ENCODE data around the gene BTBD16.

The BTBD16 gene

DNA sequence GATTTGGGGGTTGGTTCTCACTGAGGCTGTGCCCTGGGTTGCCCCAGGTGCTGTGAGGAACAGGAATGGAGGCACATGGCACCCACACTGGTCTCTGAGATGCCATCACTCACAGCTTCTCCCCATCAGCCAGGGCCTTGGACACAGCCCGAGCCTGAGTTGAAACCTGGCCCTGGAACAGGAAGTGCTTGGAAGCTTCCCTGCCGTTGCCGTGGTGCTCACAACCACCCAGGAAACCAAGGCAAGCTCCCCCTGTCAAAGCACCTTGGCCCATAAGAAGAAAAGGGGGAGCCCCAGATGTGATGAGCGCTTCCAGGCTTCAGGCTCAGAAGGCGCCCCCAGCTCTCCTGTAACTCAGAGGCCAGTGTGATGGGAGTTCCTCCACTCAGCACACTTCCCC, at the start of gene BTBD16:
Gene BTBD16, plus strand, starts transcription at position 221 of the 400 bp plus-strand sequence. CDS start 3,786 bp downstream, outside the sequence.
- DNase-seq, result no peak

DNA sequence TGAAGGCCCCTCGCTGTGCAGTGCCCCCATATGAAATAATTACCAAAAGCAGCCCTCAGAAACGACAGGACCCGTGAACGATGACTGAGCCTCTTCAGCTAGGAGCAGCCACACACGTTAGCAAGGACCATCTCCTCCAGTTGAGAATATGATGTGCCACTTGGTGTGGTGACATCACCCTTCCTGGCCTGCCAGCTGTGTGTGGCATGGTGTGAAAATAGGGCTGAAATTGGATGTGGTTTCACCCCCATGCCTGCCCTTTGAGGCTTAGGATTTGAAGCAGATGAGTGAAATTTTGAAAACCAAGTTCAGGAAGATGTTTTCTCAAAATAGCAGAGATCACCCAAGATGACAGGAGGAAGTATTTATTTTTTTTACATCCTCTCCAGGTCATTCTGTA, 49.1 kb upstream of the BTBD16 start:
- no peak for DNase-seq

DNA sequence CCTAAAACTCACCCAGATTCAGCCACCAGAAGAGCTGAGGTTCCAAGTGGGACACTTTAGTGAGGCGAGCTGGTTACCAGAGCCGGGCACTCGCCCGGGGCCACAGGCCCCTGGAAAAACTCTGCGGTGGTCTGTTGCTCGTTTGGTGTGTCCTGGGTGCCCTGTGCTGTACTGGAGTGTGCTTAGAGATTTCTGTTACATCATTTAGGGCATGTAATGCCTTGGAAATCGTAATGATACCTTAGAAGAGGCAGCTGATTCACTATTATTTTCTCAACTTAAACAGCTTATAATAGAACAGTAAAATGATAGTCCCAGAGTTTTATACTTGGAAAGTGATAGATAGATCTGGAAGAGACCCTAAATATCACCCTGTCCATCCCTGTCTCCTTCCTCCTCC, 48.5 kb upstream of the BTBD16 start:
- DNase-seq, result no peak

DNA sequence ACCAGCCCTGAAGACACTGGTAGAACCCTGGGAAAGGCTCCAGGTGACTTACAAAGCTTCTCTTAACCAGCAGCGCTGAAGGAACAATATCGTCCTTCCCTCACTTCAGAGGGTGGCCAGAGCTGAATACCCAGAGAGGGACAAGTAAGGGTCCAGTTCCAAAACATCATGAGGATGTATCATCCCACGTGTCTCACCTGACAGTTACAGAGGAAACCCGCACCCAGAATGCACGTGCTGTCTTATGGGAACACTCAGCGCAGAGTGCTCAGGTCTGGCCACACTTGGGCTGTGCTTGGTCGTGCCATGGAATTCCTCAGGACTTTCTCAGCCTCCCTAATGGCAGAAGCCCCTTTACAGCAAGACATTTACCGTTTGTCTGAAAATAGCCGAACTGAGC, 46.9 kb upstream of the BTBD16 start:
- DNase-seq, result no peak

DNA sequence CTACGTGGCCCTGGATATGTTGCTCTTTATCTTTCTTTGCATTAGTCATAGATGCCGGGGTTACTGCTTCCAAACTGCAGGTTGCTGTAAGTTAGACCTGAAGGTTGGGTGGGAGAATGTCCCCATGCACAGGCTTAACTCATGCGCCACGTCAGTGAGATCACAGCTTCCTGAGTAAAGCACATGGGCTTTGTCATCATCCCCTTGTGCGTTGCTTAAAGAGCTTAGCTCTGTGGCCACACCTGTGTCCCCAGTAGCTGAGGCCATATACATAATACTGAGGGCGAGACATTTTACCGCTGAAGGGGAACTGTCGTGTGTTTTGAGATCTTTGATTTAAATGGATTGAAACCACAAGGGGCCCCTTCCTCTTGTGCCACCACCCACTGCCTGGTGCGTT, 45.8 kb upstream of the BTBD16 start:
- DNase-seq, result no peak

DNA sequence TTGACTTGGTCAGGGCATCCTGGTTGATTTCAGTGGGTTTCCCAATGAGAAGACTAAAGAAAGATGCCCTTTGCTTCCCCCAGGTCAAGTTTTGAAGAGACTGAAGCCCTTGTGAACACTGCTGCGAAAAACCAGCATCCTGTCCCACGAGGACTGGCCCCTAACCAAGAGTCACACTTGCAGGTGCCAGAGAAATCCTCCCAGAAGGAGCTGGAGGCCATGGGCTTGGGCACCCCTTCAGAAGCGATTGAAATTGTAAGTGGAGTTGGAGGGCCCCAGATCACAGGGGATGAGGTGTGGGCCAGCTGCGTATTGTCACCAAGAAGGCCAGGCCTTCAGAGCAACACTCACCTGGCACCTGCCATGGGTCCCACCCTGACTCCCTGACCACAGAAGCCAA, 43.3 kb upstream of the BTBD16 start:
- no peak for DNase-seq

DNA sequence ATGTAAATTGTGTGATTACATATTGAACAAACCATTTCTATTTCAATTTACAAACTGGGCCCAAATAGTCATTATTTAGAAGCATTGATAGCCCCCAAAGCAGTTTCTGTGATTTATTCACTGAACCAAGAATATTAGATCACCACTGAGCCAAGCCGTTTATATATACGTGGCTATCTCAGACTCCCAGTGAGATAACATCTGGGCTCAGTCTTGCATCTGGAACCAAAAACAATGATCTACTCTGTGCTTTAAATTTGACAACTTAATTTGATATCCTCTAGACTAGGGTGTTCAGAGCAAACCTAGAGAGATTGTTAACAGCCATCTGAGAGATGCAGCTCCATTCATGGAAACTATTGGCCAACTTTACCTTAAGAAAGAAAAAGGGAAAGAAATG, 41.4 kb upstream of the BTBD16 start:
- DNase-seq, result no peak

DNA sequence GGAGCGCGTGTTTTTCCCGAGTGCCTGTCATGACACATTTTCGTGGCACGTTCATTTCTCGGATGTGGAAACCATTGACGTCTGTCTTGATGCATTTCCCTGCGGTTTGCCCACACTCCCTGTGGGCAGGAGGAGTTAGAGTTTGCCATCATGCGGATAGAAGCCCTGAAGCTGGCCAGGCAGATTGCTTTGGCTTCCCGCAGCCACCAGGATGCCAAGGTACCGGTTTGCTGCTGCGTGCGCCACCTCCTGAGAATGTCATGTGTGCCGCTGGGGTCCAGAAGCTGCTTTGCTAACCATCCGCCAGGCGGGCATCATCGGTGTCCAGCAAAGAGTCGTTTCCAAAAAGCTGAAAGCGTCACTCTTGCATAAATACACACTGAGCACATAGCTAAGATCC, 40.9 kb upstream of the BTBD16 start:
- DNase-seq, result no peak

DNA sequence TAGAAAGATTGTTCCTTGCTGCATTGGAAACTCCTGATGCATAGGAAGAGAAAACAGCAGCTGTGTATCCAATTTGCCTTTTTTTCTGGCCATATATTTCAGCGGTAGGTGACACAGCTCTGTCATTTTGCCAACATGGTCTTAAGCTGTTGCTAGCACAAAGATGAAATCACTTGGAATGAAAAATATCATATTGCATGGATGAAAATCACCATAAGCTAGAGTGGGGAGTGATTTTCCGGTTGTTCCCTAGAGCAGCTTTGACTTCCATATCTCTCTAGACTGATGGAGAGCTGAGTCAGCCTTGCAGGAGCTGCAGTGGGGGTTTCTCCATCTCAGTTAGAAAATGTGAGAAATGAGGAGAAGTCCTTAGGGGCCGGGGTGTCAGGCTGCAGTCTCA, 38.3 kb upstream of the BTBD16 start:
- no peak for DNase-seq

DNA sequence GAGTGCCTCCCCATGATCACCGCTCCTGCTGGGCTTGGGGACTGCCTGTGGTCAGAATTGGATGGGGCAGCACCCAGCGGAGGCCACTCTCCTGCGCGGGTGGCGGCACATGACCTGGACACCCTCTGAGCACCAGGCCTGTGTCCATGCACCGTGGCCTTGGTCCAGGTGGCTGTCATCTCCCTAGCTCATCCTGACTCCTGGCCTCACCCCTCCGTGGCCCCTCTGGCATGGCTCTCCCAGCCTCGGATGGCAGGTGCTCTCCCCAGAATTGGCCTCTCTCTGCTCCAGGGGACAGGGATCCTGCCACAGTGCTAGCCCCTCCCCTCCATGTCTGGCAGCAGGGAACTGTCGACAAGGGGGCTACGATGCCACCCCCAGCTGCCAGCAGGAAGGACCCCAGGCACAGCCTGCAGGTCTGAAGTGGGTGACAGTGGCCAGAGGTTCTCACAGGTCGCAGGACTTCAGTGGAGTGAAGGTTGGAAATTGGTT, 37.2 kb upstream of the BTBD16 start:
- no peak for DNase-seq

DNA sequence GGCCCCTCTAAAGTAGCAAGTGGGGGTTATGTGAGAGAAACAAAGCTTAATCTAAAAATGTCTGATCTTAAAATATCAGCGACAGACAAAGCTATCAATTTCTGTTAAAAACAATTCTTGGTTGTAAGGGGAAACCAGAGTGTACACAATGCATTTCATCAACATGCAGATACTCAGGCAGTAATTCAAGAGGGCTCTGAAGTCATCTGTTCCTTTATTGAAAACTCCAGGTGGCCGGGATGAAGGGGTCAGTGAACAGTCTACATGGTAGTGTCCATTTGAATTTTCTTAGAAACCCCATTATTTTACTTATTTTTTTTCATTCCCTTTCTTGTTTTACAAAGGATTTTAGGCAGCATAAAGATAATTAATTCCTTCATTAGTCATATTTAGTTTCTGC, 36.7 kb upstream of the BTBD16 start:
- no peak for DNase-seq

DNA sequence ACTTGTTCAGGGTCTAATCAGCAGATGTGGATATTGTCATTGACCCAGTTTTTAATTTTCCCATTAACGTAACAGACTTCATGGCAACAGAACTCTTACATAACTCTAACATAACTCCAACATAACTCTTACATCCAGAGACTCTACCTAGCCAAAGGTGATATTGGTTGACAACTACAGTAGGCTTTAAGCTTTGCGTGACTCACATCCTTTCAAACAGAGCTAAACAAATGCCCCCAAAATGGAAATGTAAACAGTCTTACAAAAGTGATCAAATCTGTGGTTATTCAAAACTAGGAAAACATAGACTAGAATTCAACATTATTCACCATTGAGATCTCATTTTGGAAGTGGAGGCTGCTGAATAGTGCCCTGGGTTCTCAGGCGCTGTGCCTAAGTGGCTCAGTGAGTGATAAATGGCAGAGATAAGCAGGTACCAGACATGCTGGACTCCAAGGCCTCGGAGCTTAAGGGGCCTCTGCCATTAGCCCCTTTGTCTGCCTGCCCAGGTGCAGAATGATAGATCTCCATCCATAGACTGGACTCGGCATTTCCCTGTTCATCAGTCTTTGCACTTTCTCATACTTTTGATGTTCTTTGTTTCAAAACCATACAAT, 34.3 kb upstream of the BTBD16 start:
- DNase-seq, result no peak

DNA sequence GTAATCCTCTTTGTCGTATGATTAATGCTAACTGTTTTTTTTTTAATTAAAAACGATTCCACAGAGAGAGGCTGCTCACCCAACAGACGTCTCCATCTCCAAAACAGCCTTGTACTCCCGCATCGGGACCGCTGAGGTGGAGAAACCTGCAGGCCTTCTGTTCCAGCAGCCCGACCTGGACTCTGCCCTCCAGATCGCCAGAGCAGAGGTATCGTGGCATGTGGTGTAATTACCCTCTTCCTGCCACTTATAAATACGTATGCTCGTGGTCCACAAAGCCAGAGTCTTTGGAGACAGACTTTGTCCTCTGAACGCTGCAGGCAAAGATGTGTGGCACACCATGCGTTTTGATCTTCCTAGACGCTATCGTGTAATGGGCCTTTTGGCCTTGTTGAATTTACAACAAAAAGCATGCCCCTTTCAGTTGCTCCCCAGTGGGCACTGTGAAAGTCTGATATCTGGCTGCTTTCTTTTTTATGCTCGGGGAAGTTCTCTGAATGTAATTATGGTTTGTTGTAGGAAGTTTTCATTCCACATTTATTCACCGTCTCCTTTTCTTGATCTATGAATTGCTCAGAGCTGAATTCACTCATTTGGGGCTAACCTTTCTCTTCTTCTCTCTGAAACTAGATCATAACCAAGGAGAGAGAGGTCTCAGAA, 33.6 kb upstream of the BTBD16 start:
- no peak for DNase-seq

DNA sequence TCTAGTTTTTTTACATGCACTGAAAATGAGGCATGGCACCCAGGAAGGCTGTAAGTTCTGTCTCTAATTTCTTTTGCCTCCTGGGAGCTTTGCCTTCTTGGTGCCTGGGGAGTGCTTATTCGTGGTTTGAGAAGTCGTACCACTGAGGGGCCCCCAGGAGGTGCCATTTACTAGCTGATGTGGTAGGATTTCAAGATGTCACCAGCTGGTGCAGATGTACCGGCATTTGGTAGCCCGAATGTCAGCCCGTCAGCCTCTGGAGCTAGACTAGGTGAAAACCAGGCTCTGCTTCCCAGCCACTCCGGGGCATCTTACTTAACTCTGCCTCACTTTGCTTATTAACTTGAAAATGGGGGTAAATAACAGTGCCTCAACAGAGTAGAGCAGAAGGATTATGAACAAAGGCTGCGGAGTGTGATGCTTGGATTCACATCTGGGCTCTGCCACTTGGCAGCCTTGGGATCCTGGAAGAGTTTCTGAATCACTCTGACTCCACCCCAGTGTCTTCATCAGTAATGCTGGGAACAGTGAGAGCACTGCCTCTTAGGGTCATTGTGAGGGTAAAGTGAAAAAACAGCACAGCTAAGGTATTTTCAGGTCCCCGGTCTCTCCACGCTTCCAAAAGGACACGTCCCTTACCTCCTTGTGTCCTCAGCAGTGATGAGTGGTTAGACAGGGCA, 31.4 kb upstream of the BTBD16 start:
- DNase-seq, result no peak

DNA sequence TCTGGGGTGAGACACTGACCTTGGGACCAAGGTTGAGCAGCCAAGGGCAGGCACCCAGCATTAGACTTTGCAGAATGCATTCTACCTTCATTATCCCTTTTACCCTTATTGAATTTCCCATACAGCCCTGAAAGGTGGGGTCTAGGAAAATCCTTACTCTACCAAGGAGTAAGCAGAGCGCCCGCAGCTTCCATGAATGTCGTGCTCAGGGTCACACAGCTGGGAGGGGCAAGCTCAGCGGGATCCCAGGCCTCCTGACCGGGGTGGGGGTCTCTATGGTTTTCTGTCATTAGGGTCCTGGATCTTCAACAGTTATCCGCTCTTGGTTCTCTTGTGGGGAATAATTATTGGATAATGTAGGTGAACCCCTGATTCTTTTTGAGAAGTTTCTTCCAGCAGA, 30.7 kb upstream of the BTBD16 start:
- no peak for DNase-seq

DNA sequence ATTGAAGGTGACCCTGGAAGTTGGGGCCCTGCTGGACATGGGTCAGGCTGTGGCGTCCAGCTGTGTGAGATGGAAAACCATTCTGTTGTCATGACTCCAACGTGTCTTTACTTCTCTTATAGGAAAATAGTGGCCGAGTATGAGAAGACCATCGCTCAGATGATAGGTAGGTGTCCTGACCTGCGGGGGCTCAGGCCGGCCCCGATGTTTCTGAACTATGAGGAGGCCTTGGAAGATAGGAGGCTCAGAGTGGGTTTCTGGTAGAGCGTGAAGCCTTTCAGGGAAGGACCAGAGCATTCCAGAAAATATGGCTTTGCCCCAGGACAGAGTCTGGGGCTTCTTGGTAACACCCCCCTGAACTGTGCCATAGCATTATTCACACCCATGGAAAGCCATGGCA, 29.3 kb upstream of the BTBD16 start:
- DNase-seq, result no peak

DNA sequence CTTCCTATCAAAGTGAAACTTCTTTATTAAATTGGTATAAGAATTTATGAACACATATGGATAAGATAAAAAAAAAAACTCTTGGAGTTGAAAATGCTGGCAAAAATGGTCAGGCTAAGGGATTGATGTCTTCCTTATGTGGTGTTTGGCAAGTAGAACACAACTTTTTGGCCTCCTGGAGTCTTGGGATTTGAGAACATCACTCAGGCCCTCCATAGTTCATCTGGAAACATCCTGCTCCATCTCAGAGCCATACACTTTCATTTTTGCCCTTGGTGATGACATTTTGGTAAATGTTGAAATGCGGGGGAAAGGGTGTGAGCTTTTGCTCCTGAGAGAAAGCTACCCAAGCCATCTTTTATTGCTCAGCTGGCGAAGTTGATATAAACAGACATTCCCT, 27.5 kb upstream of the BTBD16 start:
- no peak for DNase-seq

DNA sequence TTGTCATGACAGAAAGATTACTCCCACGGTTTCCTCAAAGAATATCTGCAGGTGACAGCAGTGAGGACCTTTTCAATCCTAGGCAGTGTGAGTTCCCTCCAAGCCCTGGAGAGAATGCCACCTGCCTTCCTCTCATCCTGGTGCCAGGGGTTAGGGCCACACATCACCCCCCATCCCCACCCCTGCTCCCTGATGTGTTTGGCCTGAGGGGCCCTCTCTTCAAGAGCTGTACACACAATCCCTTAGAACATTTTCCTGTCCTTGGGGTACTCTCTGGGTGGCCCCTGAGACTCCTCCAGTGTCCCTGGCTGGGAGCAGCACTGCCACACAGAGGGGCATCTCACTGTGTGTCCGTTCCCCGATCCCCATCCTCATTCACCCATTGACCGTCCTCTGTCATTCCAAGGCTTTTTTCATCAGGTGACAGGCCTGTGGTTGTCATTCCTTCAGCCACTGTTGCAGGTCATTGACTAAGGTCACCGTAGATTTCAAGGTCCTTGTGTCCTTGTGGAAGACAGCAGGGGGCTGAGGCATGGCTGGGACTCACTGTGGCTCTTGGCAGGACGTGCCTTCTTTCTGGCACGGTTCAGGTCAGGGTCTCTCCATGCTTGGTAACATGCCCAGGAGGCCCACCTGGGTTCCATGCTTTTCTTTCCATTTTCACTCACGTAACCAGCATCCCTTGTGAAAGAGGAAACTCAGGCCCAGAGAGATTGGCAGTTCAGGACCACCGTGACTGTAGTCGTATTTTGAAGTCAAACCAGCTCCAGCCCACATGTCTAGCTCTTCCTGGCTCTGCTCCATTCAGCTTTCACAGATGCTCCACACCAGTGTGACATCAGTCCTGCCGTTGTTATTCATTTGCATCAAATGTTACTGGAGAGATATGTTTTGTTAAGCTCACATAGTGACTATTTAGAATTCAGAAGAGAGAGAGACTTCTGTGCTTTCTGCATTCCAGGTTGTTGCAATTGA, 26.8 kb upstream of the BTBD16 start:
- DNase-seq, result no peak

DNA sequence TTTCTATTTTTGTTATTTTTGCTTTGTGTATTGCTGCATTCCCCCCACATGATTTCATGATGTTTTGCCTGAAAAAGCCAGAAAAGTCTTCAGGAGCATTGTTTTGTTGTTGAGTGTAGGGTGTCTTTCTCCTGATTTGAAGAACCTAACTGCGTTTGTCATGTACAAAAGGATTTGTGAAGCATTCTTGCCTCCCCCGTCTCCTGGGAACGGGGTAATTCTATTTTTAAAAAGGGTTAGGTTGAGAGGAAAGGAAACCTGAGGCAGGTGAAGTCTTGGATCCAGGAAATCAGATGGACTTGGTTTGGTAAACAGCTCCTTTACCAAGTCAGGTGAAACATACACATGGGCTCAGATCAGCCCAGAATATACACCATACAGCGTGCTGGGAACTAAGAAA, 26.0 kb upstream of the BTBD16 start:
- DNase-seq, result no peak

DNA sequence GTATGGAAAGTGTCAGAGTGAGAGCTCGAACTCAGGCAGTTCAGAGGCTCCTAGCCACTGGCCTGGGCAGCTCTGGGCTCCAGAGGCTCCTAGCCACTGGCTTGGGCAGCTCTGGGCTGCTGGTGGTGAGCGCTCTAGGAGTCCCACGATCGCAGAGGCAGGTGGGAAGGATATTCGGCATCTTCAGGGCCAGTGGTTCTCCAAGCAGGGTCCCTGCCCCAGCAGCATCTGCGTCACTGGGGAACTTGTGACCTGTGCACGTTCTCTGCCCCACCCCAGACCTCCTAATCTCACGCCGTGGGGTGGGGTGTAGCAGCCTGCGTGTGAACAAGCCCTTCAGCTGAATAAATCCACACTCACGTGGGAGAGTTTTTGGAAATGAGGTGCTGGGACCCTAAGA, 25.2 kb upstream of the BTBD16 start:
- no peak for DNase-seq

DNA sequence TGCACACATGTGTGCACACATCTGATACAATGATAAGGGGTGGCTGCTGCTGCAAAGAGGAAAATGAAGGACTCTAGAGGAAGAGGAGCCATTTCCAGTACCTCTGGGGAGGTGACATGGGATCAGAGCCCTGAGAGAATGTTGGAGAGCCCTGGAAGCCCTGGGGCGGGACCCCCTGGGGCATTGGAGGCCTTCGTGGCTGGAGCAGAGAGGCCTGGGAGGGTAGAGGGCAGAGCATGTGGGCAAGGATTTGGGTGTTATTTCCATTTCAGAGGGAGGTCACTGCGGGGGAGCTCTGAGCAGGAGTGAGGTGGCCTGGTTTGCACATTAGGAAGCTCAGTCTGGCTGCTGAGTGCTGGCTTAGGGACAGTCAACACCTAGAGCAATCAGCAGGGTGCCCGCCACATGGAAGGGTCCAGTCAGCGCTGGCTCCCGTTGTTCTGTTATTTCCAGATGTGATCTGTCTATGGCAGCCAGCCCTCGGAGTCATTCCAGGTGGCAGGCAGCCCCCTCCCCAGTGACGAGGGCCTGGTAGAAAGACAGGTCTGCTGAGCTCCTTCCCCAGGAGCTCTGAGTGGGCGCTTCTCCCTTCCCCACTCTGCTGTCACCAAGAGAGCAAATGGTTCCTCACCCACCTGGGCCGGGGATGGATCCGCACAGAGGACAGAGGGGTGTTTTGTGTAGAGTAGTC, 24.1 kb upstream of the BTBD16 start:
- no peak for DNase-seq

All from activated CD8-positive, alpha-beta memory T cell treated with anti-CD3 and anti-CD28 coated beads, Interleukin-2, amount 50 U/mL, for 48 hours (primary cell).